H9 (cell line): ENCODE data around the gene NT5DC3. TPM values are rescaled to one million over a fixed set of nuclear protein-coding genes. Genes with fewer than 3 reads are reported as not detected.

ENCODE experiments used
- DNase-seq: peaks from one replicate; pipeline ENCODE4 v3.0.0-alpha.2; 2017
- H2AFZ ChIP-seq: one replicate; pipeline ENCODE4 v1.6.1; 2013; ENCODE audit warnings: mild to moderate bottlenecking, low read length, control low read depth, moderate library complexity
- H2AK5ac ChIP-seq: 2 replicates; pipeline ENCODE4 v1.6.1; 2013; ENCODE audit warnings: low read length, control low read depth, mixed read lengths; ENCODE audit not compliant: insufficient read length
- H2BK120ac ChIP-seq: one replicate; pipeline ENCODE4 v1.6.1; 2013; ENCODE audit warnings: low read depth, mild to moderate bottlenecking, low read length, control low read depth, inconsistent platforms; ENCODE audit not compliant: poor library complexity, severe bottlenecking
- H2BK12ac ChIP-seq: 2 replicates; pipeline ENCODE4 v1.6.1; 2013; ENCODE audit warnings: low read length, control low read depth, mixed read lengths, low read depth; ENCODE audit not compliant: insufficient read length
- H2BK15ac ChIP-seq: 2 replicates; pipeline ENCODE4 v1.6.1; 2013; ENCODE audit warnings: low read depth, low read length, control low read depth
- H2BK20ac ChIP-seq: one replicate; pipeline ENCODE4 v1.6.1; 2013; ENCODE audit warnings: low read depth, mild to moderate bottlenecking, low read length, control low read depth, inconsistent platforms; ENCODE audit not compliant: poor library complexity, severe bottlenecking
- H2BK5ac ChIP-seq: 2 replicates; pipeline ENCODE4 v1.6.1; 2013; ENCODE audit warnings: low read length, control low read depth, mixed read lengths; ENCODE audit not compliant: insufficient read length
- H3K14ac ChIP-seq: 2 replicates; pipeline ENCODE4 v1.6.1; 2013; ENCODE audit warnings: low read length, control low read depth; ENCODE audit not compliant: insufficient read depth
- H3K18ac ChIP-seq: 2 replicates; pipeline ENCODE4 v1.6.1; 2013; ENCODE audit warnings: low read depth, mild to moderate bottlenecking, mixed read lengths, low read length, control low read depth; ENCODE audit not compliant: insufficient read length
- H3K23ac ChIP-seq: 2 replicates; pipeline ENCODE4 v1.6.1; 2013; ENCODE audit warnings: low read length, control low read depth, mixed read lengths, low read depth; ENCODE audit not compliant: insufficient read length
- H3K23me2 ChIP-seq: 2 replicates; pipeline ENCODE4 v1.6.1; 2013; ENCODE audit warnings: low read depth, mild to moderate bottlenecking, mixed read lengths, low read length, control low read depth; ENCODE audit not compliant: insufficient read length, poor library complexity, severe bottlenecking
- H3K27ac ChIP-seq: 2 replicates; pipeline ENCODE4 v1.5.1; 2013; ENCODE audit warnings: low read length, control low read depth, mixed read lengths, low read depth; ENCODE audit not compliant: insufficient read length
- H3K27me3 ChIP-seq: 2 replicates; pipeline ENCODE4 v1.6.1; 2013; ENCODE audit warnings: low read length, control low read depth, inconsistent platforms; ENCODE audit not compliant: insufficient read depth
- H3K4ac ChIP-seq: 2 replicates; pipeline ENCODE4 v1.6.1; 2013; ENCODE audit warnings: low read depth, mild to moderate bottlenecking, control low read depth, inconsistent platforms, low read length, moderate library complexity
- H3K4me1 ChIP-seq: 2 replicates; pipeline ENCODE4 v1.6.1; 2013; ENCODE audit warnings: low read length, control low read depth, inconsistent platforms; ENCODE audit not compliant: insufficient read depth
- H3K4me2 ChIP-seq: 2 replicates; pipeline ENCODE4 v1.6.1; 2013; ENCODE audit warnings: low read length, control low read depth, mixed read lengths; ENCODE audit not compliant: insufficient read length, insufficient read depth
- H3K56ac ChIP-seq: 2 replicates; pipeline ENCODE4 v1.6.1; 2013; ENCODE audit warnings: low read depth, mild to moderate bottlenecking, mixed read lengths, low read length, control low read depth; ENCODE audit not compliant: insufficient read length
- H3K79me1 ChIP-seq: 2 replicates; pipeline ENCODE4 v1.6.1; 2013; ENCODE audit warnings: low read depth, mild to moderate bottlenecking, moderate library complexity, low read length, control low read depth, inconsistent platforms; ENCODE audit not compliant: insufficient read depth, poor library complexity, severe bottlenecking
- H3K79me2 ChIP-seq: 2 replicates; pipeline ENCODE4 v1.6.1; 2013; ENCODE audit warnings: low read length, control low read depth, inconsistent platforms; ENCODE audit not compliant: insufficient read depth
- H3K9ac ChIP-seq: 2 replicates; pipeline ENCODE4 v1.6.1; 2013; ENCODE audit warnings: low read length, control low read depth, mixed read lengths; ENCODE audit not compliant: insufficient read length; ENCODE audit errors: extremely low read depth
- H3K9me3 ChIP-seq: one replicate; pipeline ENCODE4 v1.6.1; 2013; ENCODE audit warnings: low read depth, low read length, inconsistent platforms; ENCODE audit not compliant: control insufficient read depth
- H3T11ph ChIP-seq: one replicate; pipeline ENCODE4 v1.6.1; 2013; ENCODE audit warnings: mild to moderate bottlenecking, low read length, control low read depth, inconsistent platforms
- H4K20me1 ChIP-seq: one replicate; pipeline ENCODE4 v1.6.1; 2013; ENCODE audit not compliant: control insufficient read depth, insufficient read length, insufficient read depth
- H4K5ac ChIP-seq: 2 replicates; pipeline ENCODE4 v1.6.1; 2013; ENCODE audit warnings: low read depth, mild to moderate bottlenecking, mixed read lengths, low read length, control low read depth; ENCODE audit not compliant: insufficient read length
- H4K8ac ChIP-seq: replicated peaks from 2 replicates; pipeline ENCODE4 v1.6.1; 2013; ENCODE audit warnings: low read length, control low read depth, mixed read lengths, low read depth; ENCODE audit not compliant: insufficient read length
- H4K91ac ChIP-seq: 2 replicates; pipeline ENCODE4 v1.6.1; 2013; ENCODE audit warnings: low read depth, mild to moderate bottlenecking, moderate library complexity, mixed read lengths, low read length, control low read depth; ENCODE audit not compliant: insufficient read length
- H3K27ac Mint-ChIP-seq, 3 experiments: 2 replicates in 2 of 3; 3 replicates in 1 of 3; pipeline ENCODE4 v1.8.0; 2020 to 2021; ENCODE audit warnings: mixed read lengths in 3 of 3, mild to moderate bottlenecking in 1 of 3, moderate library complexity in 1 of 3
- H3K27me3 Mint-ChIP-seq: 2 replicates; pipeline ENCODE4 v1.8.0; 2021; ENCODE audit warnings: low read depth, mild to moderate bottlenecking, moderate library complexity, mixed read lengths
- H3K36me3 Mint-ChIP-seq, 3 experiments: 2 replicates in 2 of 3; 3 replicates in 1 of 3; pipeline ENCODE4 v1.8.0; 2020 to 2021; ENCODE audit warnings: low read depth in 3 of 3, mixed read lengths in 3 of 3; ENCODE audit not compliant: insufficient read depth in 1 of 3
- H3K4me1 Mint-ChIP-seq, 2 experiments: 2 replicates each; pipeline ENCODE4 v1.8.0; 2020; ENCODE audit warnings: mixed read lengths in 2 of 2
- H3K4me3 Mint-ChIP-seq, 2 experiments: 2 replicates in 1 of 2; 3 replicates in 1 of 2; pipeline ENCODE4 v1.8.0; 2020 to 2021; ENCODE audit warnings: mild to moderate bottlenecking in 2 of 2, mixed read lengths in 2 of 2, moderate library complexity in 1 of 2
- H3K9me3 Mint-ChIP-seq, 2 experiments: 2 replicates in 1 of 2; 3 replicates in 1 of 2; pipeline ENCODE4 v1.8.0; 2020; ENCODE audit warnings: mild to moderate bottlenecking in 2 of 2, mixed read lengths in 2 of 2, moderate library complexity in 1 of 2
- WGBS: extraction: QIAGEN DNeasy Blood & Tissue Kit; methylation state at CpG from one replicate; pipeline ENCODE4 v1.1.7; 2013; ENCODE audit warnings: missing lambda C conversion rate, low lambda C conversion rate, mixed read lengths; ENCODE audit not compliant: insufficient read length; ENCODE audit errors: extremely low coverage; 5-methylcytosine and 5-hydroxymethylcytosine counted together
- total RNA-seq: library from RNA; stranded (reverse); gene quantifications from 2 replicates; pipeline ENCODE4 v1.2.1, GENCODE V29; 2021
- TF ChIP-seq, protein P1 (sequence below): fragments of 200-600 bp; sonication (generic); conservative IDR thresholded peaks from 3 replicates; pipeline ENCODE4 v1.8.0; 2021; ENCODE audit warnings: antibody characterized with exemption, mild to moderate bottlenecking

Gene NT5DC3
- total RNA-seq, 1 experiment from 2014 or later: 13.6 TPM

DNA sequence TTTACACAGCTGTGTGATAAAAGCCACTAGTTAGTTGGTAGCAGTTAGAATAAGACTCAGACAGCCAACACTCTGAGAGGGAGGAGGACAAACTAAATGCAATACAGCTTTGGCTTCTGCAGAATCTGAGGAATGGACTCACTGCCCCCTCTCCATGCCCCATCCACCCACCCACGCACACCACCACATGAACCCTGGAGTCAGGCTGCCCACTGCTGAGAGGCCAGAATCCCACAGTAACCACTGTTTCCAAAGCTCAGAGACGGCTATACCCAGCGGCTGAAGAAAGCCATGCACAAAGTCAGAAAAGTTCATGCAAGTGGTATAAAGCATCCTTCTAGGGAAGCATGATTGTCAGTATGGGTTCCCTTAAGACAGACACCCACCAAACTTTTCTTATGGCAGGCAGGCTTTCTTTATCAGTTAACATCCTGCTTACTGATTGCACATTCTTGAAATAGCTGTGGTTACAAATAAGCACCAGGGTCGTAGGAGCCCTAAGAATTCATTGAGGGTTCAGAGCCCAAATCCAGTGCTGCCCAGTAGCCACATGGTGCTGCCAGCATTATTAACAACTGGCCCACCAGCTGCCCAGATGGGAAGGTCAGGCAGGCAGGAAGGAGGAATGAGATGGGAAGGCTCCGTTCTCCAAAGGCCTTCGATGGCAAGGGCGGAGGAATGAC lies 61.5 kb downstream of the NT5DC3 start:
- Histone ChIP-seq H2BK5ac (no peak overlapping the region), H2AK5ac (no peak overlapping the region), H3K56ac (no peak overlapping the region), H4K91ac (no peak overlapping the region), H3K4me2 (no peak overlapping the region), H3K79me2 (no peaks in the 10 kb centered on the region), H4K20me1 (no peaks in the 10 kb centered on the region), H3K9me3 (no peaks in the 10 kb centered on the region), H3K23me2 (no peaks in the 10 kb centered on the region), H3T11ph (no peak overlapping the region), H2BK12ac (no peak overlapping the region), H2BK15ac (no peak overlapping the region), H3K4me1 (no peaks in the 10 kb centered on the region), H3K18ac (no peak overlapping the region), H4K8ac (no peak overlapping the region), H3K79me1 (no peaks in the 10 kb centered on the region), H2BK20ac (no peak overlapping the region), H3K27ac (no peak overlapping the region), H2BK120ac (no peak overlapping the region), H4K5ac (no peak overlapping the region), H2AFZ (no peak overlapping the region), H3K4ac (no peak overlapping the region), H3K23ac (no peak overlapping the region), H3K14ac (no peak overlapping the region), H3K9ac (no peak overlapping the region), H3K27me3 (no peaks in the 10 kb centered on the region)
- no peak overlapping the region for H3K4me3 Mint-ChIP-seq
- H3K36me3 Mint-ChIP-seq: peaks cover 24 to 73% (median 69%) of the 10 kb centered on the region in 3 experiments
- H3K27ac Mint-ChIP-seq: peak overlapping the region in 1 of 3 experiments; percentile 73; a peak in 2 of 7 replicates
- no peaks in the 10 kb centered on the region for H3K9me3 Mint-ChIP-seq
- TF ChIP-seq, protein P1, sequence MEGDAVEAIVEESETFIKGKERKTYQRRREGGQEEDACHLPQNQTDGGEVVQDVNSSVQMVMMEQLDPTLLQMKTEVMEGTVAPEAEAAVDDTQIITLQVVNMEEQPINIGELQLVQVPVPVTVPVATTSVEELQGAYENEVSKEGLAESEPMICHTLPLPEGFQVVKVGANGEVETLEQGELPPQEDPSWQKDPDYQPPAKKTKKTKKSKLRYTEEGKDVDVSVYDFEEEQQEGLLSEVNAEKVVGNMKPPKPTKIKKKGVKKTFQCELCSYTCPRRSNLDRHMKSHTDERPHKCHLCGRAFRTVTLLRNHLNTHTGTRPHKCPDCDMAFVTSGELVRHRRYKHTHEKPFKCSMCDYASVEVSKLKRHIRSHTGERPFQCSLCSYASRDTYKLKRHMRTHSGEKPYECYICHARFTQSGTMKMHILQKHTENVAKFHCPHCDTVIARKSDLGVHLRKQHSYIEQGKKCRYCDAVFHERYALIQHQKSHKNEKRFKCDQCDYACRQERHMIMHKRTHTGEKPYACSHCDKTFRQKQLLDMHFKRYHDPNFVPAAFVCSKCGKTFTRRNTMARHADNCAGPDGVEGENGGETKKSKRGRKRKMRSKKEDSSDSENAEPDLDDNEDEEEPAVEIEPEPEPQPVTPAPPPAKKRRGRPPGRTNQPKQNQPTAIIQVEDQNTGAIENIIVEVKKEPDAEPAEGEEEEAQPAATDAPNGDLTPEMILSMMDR: no peak
- H3K4me1 Mint-ChIP-seq: peaks cover 0 to 5% of the 10 kb centered on the region in 2 experiments; a peak in 1 of 4 replicates
- H3K27me3 Mint-ChIP-seq: no peaks in the 10 kb centered on the region
- DNase-seq: no peak
- WGBS: no CpG with 5 or more reads among the region's 7 CpGs
